Measurements from ENCODE around the gene BCL11A.

The BCL11A gene

DNA sequence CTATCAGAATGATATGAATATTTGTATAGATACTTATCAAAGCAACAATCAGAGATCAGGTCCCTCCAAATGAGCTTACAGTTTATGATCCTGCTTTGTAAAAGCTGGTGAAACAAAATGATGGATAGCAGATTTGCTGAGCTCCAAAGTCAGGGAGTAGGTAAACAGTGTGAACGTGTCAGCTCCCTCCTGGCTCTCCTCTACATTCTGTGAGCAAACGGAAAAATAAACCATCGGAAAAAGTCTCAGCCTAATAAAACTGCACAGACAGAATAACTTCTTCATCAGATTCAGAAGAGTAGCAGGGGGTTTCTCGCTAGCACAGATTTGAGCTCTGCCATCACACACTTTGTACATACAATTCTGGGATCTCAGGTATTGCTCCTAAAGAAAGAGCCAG lies 51.3 kb downstream of the BCL11A start:
- DNase-seq, result no peak

DNA sequence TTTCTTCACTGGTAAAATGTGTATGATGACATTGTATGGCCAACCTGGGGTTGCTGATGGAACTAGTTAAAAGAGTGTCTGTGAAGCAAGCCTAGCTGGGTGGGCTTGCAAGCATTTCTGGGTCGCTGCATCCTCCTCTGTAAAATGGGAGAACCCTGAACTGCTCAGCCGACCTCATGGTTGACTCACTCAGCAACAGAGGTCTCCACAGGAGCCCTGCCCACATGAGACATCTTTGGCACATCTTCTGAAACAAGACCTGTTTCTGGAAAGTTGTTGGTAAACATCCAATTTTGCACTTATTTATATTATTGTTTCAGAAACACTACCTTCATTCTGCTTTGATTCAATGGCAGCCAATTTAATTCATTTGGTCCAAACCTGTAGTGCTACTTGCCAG lies 52.6 kb downstream of the BCL11A start:
- DNase-seq, result no peak

DNA sequence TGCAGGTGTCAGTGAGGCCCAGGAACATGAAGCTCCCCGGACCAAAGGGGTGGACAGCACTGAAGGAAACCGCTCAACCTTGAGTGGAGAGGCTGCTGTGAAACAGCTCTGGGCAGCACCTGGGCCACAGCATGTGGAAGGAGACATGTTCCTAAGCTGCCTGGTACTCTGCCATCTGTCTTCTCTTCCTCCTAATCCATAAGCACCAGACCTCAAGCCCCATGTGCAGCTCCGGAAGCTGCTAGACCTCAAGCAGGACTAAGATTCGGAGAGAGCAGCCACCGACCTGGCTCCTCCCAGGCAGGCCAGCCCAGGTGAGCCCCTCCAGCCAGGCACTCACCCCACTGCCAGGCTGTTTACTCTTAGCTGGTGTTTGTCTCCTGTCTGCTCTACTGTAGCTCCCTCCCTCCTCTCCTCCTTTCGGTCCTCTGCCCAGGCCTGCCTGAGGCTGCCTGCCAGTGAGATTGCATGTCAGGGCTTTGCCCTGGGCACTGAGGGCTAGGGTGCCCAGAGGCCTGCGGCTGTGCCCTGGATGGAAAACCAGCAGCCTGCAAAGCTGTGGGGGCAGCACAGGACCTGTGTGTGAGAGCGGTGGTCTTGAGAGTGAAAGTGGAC lies 53.7 kb downstream of the BCL11A start:
- no peak for DNase-seq

DNA sequence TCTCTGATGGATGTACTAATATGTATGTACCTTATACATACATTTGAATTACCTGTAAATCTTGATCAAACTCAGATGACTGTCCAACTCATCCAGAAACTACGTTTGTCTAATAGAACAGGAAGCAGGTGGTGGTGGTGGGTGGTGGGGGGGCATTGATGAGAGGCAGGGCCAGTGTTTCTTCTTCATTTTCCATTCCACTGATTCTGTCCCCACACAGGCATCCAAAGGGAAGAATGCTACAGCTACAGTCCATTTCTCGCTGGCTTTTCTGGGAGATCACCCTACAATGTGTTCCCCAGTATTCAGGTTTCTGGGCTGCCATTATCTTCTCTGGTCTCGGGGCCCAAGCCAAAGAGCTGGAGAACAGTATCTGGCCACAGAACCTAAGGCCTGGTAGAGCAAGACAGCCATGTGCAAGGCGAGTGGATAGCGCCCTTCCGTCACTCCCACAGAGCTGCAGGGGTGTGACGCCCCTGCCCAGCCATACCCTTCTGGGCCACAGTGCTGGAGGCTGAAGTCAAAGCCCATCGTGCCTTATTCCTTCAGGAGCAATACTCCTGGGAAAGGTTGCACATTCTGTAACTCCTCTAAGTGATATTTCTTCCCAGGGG lies 54.5 kb downstream of the BCL11A start:
- DNase-seq, result no peak

DNA sequence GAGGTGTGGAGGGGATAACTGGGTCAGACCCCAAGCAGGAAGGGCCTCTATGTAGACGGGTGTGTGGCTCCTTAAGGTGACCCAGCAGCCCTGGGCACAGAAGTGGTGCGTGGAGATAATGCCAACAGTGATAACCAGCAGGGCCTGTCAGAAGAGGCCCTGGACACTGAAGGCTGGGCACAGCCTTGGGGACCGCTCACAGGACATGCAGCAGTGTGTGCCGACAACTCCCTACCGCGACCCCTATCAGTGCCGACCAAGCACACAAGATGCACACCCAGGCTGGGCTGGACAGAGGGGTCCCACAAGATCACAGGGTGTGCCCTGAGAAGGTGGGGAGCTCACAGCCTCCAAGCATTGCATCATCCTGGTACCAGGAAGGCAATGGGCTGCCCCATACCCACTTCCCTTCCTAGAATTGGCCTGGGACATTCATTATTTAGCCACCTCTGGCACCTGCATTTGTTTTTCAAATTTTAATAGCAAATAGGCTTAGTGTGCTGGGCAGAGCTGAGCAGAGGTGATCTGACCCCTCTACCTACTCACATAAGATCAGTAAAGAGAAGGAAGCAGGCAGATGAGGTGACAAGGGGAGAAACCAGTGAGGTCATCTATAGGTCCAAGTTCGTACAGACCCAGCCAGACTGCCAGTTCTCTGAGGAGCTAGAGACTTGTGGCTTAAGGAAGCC lies 55.2 kb downstream of the BCL11A start:
- no peak for DNase-seq

DNA sequence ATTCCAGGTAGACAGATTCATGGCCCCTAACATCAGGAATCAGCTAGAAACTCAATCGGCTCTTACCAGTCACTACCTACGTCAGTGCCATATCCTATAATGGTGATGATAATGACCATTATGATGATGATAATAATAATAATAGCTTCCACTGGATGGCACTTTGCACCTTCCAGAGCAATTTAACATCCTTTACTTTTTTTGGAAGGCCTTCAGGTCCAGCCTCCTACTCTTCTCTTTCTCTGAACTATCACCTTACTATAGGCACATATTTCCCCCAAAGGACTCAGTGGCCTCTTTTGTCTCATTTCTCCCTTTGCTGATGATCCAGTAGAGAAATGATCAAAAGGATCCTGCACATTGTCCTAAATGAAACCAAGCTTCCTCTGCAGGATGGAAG lies 56.0 kb downstream of the BCL11A start:
- no peak for DNase-seq

GRCh38 chr2:60496956-60497355 lies 56.5 kb downstream of the BCL11A start:
- no peak for DNase-seq

- DNase-seq, result no peak
Observed at GRCh38 chr2:60496475-60496874, 57.0 kb downstream of the BCL11A start.

DNA sequence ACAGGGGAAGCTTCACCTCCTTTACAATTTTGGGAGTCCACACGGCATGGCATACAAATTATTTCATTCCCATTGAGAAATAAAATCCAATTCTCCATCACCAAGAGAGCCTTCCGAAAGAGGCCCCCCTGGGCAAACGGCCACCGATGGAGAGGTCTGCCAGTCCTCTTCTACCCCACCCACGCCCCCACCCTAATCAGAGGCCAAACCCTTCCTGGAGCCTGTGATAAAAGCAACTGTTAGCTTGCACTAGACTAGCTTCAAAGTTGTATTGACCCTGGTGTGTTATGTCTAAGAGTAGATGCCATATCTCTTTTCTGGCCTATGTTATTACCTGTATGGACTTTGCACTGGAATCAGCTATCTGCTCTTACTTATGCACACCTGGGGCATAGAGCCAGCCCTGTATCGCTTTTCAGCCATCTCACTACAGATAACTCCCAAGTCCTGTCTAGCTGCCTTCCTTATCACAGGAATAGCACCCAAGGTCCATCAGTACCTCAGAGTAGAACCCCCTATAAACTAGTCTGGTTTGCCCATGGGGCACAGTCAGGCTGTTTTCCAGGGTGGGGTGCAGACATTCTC lies 58.3 kb downstream of the BCL11A start:
- DNase-seq, result no peak

DNA sequence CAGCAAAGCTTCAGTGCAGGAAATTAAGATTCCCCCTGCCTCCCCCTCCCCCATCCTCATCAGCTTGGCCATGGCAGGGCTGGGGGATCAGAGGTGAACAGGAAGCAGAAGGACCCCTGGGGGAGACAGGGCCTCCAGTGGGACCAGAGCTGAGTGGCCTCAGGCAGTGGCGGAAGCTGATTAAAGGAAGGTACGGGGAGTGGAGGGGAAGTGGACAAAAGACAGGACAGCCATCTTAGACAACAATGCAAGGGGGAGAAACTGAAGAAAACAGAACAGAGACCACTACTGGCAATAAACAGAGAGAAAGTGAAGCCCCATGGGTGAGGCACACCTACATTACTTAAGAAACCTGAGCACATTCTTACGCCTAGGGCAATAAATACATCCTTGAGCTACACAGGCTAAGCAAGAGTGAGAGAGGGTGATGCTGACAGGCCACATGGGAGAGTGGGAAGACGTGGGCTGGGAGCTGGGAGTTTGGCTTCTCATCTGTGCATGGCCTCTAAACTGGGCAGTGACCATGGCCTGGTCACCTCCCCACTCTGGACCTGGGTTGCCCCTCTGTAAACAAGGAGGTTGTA lies 59.6 kb downstream of the BCL11A start:
- DNase-seq, result no peak

- no peak for DNase-seq
Observed at GRCh38 chr2:60492548-60492947, 60.9 kb downstream of the BCL11A start.

DNA sequence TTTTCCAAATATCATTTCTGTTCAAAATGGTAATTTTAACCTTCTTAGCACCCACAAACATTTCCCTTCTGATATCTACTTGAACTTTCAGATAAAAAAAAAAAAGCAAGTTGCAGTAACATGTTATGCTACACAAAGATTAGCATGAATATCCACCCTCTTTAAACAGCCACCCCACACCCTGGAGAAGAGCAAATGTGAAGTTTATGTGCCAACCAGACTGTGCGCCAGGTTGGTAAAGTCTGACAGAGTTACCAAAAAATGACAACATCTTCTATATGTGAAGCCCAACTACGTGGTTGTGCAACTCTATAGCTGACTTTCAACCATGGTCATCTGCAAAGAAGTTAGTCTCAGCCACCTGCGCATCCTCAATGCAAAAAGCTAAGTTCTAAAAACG lies 62.6 kb downstream of the BCL11A start:
- no peak for DNase-seq

GRCh38 chr2:60490441-60490840 lies 63.0 kb downstream of the BCL11A start:
- DNase-seq, result no peak

- DNase-seq, result no peak
Observed at GRCh38 chr2:60489289-60489688, 64.2 kb downstream of the BCL11A start.

DNA sequence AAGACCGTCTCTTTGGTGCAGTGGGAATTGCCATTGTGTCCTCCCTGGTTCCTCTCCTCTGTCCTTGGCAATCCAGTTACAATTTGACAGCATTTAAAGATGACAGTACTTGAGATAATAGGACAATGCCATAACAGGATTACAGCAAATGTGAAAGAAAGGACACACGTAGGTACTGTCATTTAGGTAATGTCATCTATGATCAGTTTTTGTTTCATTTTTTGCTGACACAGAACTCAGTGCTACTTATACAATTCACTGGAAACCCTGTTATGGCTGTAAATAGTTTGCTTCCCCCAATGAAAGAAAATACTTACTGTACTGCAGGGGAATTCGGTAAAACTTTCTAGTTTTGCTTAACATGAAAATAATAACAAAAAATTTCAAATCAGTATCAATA lies 65.2 kb downstream of the BCL11A start:
- no peak for DNase-seq

- DNase-seq, result no peak
Observed at GRCh38 chr2:60487174-60487573, 66.3 kb downstream of the BCL11A start.

- no peak for DNase-seq
Observed at GRCh38 chr2:60486551-60486950, 66.9 kb downstream of the BCL11A start.

DNA sequence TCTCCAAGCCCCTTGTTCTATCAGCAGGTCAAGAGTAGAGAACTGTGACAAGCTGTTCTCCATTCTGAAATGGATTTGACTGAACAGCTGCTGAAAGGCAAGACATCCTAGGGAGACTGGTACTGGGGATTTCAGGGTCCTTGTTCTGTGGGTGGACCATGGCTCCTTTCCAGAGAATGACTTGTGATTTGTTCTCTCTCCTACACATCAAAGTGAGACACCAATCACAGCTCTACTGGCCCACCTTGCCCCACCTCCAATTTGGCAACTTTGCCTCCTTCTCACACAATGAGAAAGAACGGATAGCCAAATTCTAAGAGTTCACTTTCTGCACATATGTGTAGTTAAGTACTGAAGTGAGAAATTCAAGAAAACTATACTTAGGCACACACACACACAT lies 67.4 kb downstream of the BCL11A start:
- DNase-seq, result no peak

DNA sequence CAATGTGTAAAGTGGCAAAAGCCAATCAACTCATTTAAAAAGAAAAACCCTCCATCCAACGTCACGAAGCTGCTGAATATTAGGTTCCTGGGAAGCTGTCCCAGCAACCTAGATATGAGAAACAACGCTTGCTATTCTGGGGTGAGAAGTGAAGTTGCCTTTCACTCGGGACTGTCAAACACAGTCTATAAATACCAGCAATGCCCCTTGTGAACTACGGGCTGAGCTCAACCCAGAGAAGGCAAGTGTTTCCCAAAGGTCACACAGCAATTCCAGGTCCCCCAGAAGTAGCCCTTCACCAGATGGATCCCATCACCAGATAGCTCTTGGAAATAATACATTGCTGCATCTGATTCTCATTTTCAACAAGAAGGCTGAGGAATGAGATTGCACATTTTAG lies 67.9 kb downstream of the BCL11A start:
- no peak for DNase-seq

DNA sequence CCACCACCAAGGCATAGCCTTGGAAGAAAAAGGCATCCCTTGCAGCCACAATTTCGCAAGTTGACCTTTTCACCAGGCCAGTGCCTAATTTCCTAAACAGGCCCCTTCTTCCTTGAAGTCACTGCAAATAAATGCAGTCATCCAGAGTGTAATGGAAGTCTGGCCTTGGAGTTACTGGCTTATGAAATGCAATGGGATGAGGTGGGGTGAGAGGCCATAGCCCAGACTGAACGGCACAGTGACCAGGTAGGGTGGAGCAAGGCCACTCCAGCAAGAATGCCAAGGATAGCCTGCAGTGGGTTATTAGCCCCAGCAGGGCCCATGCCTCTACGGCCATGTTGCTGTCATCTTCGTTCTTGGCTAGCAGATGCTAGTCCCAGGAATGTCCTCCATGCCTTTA lies 68.4 kb downstream of the BCL11A start:
- DNase-seq, result no peak

GRCh38 chr2:60484133-60484645 lies 69.3 kb downstream of the BCL11A start:
- no peak for DNase-seq

GRCh38 chr2:60483401-60483800 lies 70.1 kb downstream of the BCL11A start:
- DNase-seq, result no peak

DNA sequence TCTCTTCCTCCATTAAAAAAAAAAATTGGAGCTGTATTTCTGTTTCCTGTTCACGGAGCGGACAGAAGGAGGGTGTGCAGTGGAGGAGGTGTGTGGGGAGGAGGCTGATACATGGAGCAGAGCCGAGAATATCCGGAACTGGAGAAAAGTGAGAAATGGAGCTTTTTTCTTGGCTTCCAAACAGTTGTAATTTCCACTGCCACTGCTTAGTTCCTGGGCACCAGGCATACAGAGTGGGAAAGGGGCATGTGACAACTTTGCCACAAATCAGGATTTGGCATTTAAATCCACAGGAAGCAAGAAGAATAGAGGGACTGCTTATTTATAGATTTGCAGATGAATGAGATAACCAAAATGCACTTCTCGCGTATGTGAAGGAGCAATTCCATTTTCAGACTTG lies 71.2 kb downstream of the BCL11A start:
- no peak for DNase-seq

- no peak for DNase-seq
Observed at GRCh38 chr2:60481257-60481656, 72.2 kb downstream of the BCL11A start.
